DMS79 treated with DMSO at 0.1 percent for 48 hours (cell line): ENCODE data around the gene HMGB1.
"Not testable (repeated sequence)": the region's sequence is repeated elsewhere in the genome, so short reads cannot be mapped to it uniquely, and the experiment has no call there.

Experiments
- DNase-seq: peaks from one replicate; lab custom pipeline; 2025; lab: John Stamatoyannopoulos, UW

The HMGB1 gene

GRCh38 chr13:30466358-30466714 lies 600 bp upstream of the HMGB1 start:
- DNase-seq, result peak; percentile 19

- no peak for DNase-seq
Measured at GRCh38 chr13:30465343-30465592, 468 bp downstream of the HMGB1 start.

GRCh38 chr13:30464496-30465342 lies 1.0 kb downstream of the HMGB1 start:
- DNase-seq, result peak; percentile 30

GRCh38 chr13:30463787-30464495 lies 1.8 kb downstream of the HMGB1 start:
- DNase-seq, result no peak

- DNase-seq, result peak; percentile 17
Measured at GRCh38 chr13:30461279-30462066, 4.3 kb downstream of the HMGB1 start.

GRCh38 chr13:30457306-30457891 lies 8.3 kb downstream of the HMGB1 start:
- DNase-seq, result no peak

- DNase-seq, result no peak
Measured at GRCh38 chr13:30456290-30456689, 9.4 kb downstream of the HMGB1 start.

- no peak for DNase-seq
Measured at GRCh38 chr13:30454991-30455390, 10.7 kb downstream of the HMGB1 start.

GRCh38 chr13:30453727-30454126 lies 12.0 kb downstream of the HMGB1 start:
- DNase-seq, result no peak

GRCh38 chr13:30451476-30451875 lies 14.3 kb downstream of the HMGB1 start:
- DNase-seq, result not testable (repeated sequence)

GRCh38 chr13:30450066-30450465 lies 15.7 kb downstream of the HMGB1 start:
- no peak for DNase-seq

GRCh38 chr13:30448441-30448840 lies 17.3 kb downstream of the HMGB1 start:
- no peak for DNase-seq

- DNase-seq, result peak; percentile 82
Measured at GRCh38 chr13:30446126-30446500, 19.6 kb downstream of the HMGB1 start.

- DNase-seq, result no peak
Measured at GRCh38 chr13:30443957-30444404, 21.8 kb downstream of the HMGB1 start.

GRCh38 chr13:30443491-30443890 lies 22.2 kb downstream of the HMGB1 start:
- DNase-seq, result not testable (repeated sequence)

- DNase-seq, result no peak
Measured at GRCh38 chr13:30442926-30443325, 22.8 kb downstream of the HMGB1 start.

- no peak for DNase-seq
Measured at GRCh38 chr13:30440910-30441703, 24.6 kb downstream of the HMGB1 start.

- DNase-seq, result no peak
Measured at GRCh38 chr13:30438286-30438685, 27.4 kb downstream of the HMGB1 start.

- no peak for DNase-seq
Measured at GRCh38 chr13:30437177-30437576, 28.6 kb downstream of the HMGB1 start.

- no peak for DNase-seq
Measured at GRCh38 chr13:30435911-30436451, 29.8 kb downstream of the HMGB1 start.

- no peak for DNase-seq
Measured at GRCh38 chr13:30431269-30431940, 34.3 kb downstream of the HMGB1 start.
